Stimulated activated CD4-positive, alpha-beta T cell treated with anti-CD3 and anti-CD28 coated beads, Interleukin-15, amount 100 ng/mL, for 24 hours (primary cell): Measurements from ENCODE around the gene PER1.

Experiments used
- DNase-seq: peaks from one replicate; pipeline ENCODE4 v3.0.0-alpha.2; 2020

The PER1 gene

GRCh38 chr17:8137645-8138373 is 14.4 kb downstream of the PER1 start:
- DNase-seq, result no peak

GRCh38 chr17:8133941-8134340 is 18.3 kb downstream of the PER1 start:
- DNase-seq, result no peak

- no peak for DNase-seq
Observed at GRCh38 chr17:8133399-8133798, 18.8 kb downstream of the PER1 start.

GRCh38 chr17:8131844-8132441 is 20.3 kb downstream of the PER1 start:
- no peak for DNase-seq

GRCh38 chr17:8128125-8128784 is 23.9 kb downstream of the PER1 start:
- DNase-seq, result no peak

GRCh38 chr17:8126491-8127066 is 25.6 kb downstream of the PER1 start:
- peak; percentile 73 for DNase-seq

GRCh38 chr17:8125947-8126490 is 26.2 kb downstream of the PER1 start:
- no peak for DNase-seq

GRCh38 chr17:8125154-8125946 is 26.9 kb downstream of the PER1 start:
- DNase-seq, result peak; percentile 90

GRCh38 chr17:8124350-8125153 is 27.7 kb downstream of the PER1 start:
- peak; percentile 44 for DNase-seq

GRCh38 chr17:8123695-8124349 is 28.4 kb downstream of the PER1 start, which contains the start of gene HES7:
Gene HES7 (minus strand): TSS chr17:8124106. CDS start chr17:8124084, 22 bp downstream.
- peak; percentile 32 for DNase-seq

GRCh38 chr17:8122924-8123694 is 29.1 kb downstream of the PER1 start:
- peak; percentile 66 for DNase-seq

- DNase-seq, result peak; percentile 46
Observed at GRCh38 chr17:8122422-8122923, 29.7 kb downstream of the PER1 start.

- peak; percentile 78 for DNase-seq
Observed at GRCh38 chr17:8121681-8122421, 30.4 kb downstream of the PER1 start.

- DNase-seq, result no peak
Observed at GRCh38 chr17:8121407-8121680, 30.9 kb downstream of the PER1 start.

GRCh38 chr17:8120520-8121406 is 31.4 kb downstream of the PER1 start:
- DNase-seq, result peak; percentile 86

GRCh38 chr17:8119581-8120519 is 32.4 kb downstream of the PER1 start:
- peak; percentile 93 for DNase-seq
